HG02885 (cell line): ENCODE results near the gene UBE2O.

Source experiments
- ATAC-seq: cut with Tn5 transposase; IDR thresholded peaks from one replicate; pipeline ENCODE4 v1.9.1; 2021; ENCODE audit warnings: mild to moderate bottlenecking; ENCODE audit not compliant: unreplicated experiment, poor library complexity

Gene UBE2O

DNA sequence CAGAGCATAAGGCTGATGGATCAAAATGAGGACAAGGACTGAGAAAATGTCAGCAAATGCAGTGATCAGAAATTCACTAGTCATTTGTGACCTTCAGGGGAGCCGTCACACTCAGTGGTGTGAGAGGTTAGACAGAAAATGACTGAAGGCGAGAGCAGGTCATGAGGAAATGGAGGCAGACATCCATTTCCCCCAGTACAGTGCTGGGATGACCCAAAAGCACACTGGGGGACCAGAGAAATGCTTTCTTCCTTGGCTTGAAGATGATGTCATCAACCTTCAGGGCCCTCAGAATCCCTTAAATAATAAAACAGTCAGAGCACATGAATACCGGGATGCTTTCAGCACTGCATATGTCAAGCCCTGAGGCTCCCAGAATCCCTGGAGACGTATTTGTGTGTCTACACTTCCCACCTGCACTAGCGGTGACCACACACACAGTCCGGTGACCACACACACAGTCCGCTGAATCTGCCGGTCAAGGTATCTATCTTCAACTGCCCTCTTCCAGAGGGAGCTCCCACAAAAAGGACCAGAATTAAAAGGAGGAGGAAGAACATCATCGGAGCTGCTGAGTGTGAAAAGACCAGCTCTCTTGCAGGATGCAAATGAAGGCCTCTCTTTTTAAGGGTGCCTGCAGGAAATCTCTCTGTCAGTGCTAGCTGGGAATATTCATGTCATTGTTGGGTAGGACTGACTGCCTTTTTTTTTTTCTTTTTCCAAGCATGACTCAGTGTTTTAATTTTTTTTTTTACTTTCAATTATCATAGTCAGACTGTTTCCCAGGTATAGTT, 8.2 kb downstream of the UBE2O start:
- ATAC-seq: no peak

DNA sequence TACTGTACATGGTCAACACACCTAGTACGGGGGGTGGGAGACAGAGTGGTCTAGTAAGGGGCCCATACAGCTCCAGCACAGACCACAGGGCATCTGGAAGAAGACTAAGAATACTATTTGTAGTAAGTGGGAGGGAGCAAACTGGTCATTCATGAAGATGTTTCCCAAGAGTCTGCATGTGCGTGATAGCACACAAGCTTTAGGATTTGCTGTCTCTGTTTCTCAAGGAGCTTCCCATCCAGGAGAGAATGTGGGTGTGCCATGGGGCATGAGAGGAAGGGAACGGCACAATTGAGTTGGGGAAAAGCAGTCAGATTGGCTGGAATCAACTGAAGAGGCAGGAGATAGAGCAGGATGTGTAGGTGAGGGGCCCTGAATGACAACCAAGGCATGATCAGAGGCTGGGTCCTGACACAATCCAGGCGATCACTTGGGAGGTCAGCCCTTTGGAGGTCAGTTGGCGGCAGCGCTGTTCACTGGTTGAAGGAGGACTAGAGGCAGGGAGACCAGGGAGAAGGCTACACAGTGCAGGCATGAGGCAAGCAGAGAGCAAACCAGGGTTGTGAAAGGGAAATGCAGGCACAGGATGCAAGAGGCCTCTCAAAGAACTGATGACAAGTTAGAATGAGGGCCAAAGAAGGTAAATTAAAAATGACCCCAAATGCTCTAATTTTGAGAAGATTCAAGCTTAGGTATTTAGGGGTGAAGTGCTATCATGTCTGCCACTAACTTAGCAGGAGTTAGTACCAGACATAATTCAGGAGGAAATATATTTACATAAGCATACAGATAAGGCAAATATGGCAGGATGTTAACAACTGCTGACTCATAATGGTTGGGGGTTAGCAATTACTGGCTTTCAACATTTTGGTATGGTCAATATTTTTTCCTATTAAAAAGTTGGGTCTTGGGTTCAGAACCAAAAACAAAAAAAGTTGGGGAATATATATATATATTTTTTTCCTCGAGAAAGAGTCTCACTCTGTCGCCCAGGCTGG, 10.3 kb downstream of the UBE2O start:
- ATAC-seq: no peak

DNA sequence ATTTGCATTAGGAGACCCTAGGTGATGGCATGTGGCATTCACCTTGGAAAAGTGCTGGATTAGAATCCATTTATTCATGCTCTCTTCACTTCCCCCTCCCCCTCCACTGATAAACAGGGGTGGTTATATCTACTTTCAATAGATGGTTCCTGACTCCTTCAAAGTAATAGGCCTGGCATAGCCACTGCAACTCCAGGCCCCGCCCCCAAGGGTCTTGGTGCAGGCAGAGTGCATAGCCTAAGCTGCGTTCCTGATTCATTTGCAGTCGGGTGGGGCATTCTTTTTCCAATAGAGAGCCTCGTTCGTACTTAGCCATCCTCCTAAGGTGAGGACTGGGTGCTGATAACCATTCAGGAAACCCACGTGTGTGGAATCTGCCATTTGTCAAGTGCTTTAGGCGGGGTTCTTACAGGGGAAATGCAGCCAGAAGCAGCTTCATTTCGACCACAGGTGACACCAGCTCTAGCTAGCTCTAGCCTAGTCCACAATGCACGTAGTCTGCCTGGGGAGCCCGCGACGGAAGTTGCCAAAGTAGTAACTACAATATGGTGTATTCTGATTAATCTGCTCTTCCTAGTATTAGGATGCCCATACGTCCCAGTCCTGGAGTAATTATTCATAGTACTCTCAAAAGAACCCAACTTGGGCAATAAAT, 11.1 kb downstream of the UBE2O start:
- no peak for ATAC-seq

DNA sequence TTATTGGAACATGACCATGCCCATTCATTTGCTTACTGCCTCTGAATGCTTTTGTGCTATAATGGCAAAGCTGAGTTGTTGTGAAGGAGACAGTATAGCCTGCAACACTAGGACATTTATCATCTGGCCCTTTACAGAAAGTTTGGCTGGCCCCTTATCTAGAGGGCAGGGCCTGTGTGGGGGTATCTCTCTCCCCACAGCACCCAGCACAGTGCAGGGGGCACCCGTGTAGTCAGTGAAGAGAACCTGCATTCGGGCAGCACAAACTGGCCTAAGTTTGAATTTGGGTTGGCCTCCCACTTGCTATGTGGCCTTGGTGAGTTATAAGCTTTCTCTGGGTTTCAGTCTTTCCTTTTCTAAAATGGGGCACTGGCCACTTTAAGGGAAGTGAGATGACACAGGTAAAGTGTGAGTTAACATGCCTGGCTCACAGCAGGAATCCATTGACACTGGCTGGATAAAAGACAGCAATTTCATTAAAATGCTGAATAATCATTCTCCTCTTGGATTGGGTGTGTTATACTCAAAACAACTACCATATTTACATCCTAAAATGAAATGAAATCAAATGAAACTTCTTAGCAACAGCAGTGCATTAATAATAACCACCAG, 12.1 kb downstream of the UBE2O start:
- ATAC-seq: no peak

DNA sequence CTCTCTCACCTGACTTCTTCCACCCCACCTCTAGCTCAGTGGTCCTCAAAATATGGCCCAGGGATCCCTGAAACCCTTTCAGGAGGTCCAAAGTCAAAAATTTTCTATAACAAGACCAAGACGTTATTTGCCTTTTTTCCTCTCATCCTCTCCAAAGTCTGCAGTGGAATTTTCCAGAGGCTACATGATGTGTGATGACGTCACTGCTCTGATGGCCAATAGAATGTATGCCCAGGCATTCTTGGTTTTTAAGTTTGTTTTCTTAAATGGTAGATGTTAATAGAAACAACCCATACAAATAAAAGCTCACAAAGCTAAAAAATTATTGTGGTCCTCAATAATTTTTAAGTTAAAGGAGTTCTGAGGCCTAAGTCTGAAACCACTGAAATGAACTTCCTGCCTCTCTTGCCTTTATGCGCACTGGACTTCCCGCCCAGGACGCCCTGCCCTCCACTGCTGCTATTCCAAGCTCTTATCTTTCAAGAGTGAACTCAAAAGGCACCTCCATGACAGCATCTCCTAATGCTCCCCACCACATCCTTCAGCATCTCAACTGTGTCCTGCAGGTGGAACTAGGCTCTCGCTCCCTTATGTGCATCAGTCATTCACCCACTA, 13.5 kb downstream of the UBE2O start:
- ATAC-seq: no peak

- ATAC-seq: no peak
Measured at GRCh38 chr17:76438906-76439305, 14.0 kb downstream of the UBE2O start.

GRCh38 chr17:76437467-76438402, 15.2 kb downstream of the UBE2O start:
- no peak for ATAC-seq

DNA sequence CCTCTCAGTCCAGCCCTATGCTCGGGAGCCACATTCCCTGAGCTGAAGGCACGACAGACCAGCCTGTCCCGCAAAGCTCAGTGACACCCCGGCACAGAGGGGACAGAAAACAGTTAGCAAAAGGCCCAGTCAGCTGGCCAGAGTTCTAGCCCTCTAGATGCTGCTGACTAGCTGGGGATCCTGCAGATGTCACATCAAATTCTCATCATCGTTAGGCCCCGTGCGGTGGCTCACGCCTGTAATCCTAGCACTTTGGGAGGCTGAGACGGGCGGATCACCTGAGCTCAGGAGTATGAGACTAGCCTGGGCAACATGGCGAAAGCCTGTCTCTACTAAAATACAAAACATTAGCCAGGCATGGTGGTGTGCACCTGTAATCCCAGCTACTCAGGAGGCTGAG, 17.2 kb downstream of the UBE2O start:
- ATAC-seq: no peak

DNA sequence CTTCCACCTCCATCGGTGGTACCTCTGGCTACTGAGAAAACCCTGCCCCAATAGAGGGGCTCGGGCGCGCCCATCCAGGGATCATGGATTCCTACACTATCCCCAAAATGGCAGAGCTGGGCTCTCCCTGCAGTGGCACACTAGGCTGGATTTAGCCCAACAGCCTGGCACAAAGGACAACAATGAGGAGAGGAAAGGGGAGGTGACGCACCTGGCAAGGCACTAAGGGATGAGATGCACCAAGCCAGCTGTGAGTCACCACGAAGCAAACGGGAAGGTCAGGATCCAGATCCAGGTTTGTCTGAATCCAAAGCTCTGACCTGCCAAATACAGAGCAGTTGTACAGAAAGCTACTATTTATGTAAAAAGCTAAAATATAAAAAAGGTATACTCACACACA, 18.1 kb downstream of the UBE2O start:
- ATAC-seq: no peak

DNA sequence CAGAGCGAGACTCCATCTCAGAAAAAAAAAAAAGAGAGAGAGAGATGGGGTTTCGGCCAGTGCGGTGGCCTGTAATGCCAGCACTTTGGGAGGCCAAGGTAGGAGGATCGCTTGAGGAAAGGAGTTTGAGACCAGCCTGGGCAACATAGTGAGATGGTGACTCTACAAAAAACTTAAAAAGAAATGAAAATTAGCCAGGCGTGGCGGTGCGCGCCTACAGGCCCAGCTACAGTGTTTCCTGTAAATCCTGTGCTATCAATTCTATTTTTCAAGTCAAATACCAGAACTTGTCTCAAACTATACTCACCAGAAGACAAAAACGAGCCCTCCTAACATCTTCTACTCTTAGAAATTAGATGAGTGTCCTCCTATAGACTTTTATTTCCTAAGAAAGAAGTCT, 19.3 kb downstream of the UBE2O start:
- ATAC-seq: no peak

DNA sequence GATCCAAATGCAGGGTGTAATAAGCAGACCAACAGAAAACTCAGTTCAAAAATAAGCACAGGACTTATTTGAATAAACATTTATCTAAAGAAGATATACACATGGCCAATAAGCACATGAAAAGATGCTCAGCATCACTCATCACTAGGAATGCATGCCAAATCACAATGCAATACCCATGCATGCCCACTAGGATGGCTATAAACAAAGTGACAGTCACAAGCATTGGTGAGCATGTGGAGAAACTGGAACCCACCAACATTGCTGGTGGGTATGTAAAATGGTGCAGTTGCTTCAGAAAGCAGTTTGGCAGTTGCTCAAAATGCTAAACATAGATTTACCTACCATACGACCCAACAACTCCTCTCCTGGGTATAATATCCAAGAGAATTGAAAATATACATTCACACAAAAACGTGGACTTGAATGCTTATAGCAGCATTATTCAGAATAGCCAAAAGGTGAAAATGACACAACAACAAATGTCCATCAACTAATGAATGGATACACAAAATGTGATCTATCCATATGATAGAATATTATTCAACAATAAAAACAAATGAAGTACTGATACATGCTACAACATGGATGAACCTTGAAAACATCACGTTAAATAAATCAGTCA, 20.1 kb downstream of the UBE2O start:
- no peak for ATAC-seq

DNA sequence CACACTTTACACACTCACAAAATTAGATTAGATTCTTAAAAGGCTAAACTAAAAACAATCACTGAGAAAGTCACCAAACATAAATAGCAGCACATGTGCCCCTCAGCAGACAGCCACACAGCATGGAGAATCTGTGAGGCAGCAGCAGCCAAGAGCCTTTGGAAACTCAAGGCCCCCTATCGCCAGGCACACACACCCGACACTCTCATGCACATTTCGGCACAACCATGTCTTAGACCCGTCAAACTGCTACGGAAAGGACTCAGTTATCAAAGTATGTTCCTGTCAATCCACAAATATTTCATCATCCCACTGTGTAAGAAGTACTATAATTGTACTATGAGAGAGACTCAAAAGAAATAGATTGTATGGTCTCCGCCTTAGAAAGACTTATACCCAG, 20.9 kb downstream of the UBE2O start:
- ATAC-seq: no peak

DNA sequence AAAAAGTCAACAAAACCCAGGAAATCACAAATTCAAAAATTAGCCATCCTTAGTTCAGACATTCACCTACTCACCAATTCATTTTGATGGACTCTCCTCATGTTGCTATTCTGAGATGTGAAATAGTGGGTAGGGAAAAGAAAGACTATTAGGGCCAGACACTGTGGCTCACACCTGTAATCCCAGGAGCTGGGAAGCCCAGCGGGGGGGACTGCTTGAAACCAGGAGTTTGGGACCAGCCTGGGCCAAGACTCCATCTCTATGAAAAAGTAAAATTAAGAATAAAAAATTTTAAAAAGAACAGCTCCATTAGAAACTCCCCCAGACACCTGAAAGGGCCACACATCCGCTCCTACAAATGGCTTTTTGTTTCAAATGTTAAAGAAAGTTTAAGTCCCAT, 21.4 kb downstream of the UBE2O start:
- ATAC-seq: no peak

DNA sequence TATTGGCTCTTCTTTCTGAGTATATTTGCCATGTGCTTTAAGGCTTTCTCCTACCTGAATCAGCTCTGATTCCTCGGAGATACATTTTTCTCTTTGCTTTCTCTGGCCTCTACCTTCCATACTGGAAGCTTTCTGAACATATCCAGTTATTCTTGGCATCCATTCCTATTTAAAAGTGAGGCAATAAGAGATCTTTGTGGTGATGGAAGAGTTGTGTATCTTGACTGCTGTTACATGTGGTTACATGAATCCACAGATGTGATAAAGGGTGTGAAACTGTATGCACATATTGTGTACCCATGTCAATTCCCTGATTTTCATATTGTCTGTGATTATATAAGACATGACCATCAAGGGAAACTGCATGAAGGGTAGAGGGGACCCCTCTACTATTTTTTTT, 24.4 kb downstream of the UBE2O start:
- no peak for ATAC-seq

- no peak for ATAC-seq
Measured at GRCh38 chr17:76427501-76428231, 25.3 kb downstream of the UBE2O start.

GRCh38 chr17:76426853-76427252, 26.1 kb downstream of the UBE2O start:
- no peak for ATAC-seq

- no peak for ATAC-seq
Measured at GRCh38 chr17:76422860-76423259, 30.1 kb downstream of the UBE2O start.

DNA sequence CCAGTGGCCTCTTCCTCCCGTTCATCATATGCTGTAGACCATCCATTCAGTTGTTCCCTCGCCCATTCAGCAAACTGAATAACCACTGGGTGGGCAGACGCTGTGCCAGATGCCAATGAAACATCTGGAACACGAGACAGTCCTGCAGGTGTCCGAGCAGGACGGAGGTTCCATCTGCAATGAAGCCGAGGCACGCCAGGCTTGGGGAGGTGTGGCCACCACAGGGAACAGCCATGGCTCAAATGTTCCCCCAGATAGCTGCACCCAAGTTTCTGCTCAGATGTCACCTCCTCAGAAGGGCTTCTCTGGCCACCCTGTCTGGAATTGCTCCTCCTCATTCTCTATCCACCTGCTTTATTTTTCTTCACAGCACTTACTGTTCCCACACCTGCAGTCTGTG, 30.5 kb downstream of the UBE2O start:
- ATAC-seq: no peak
